Lung (tissue), 12 donors: ENCODE measurements around the gene ZNF503. TPM values are rescaled to one million over a fixed set of nuclear protein-coding genes. Genes with fewer than 3 reads are reported as not detected.

Experiments
- ATAC-seq: fragments of 200-7000 bp; cut with Tn5 transposase; one replicate; pipeline ENCODE4 v1.9.1; 2020; ENCODE audit warnings: moderate number of reproducible peaks; ENCODE audit not compliant: insufficient read depth, low FRiP score
- DNase-seq, 3 donors: peaks; one replicate each; pipeline ENCODE4 v3.0.0-alpha.2; 2013 to 2017
- H3K27ac ChIP-seq, 2 donors: one replicate each; pipeline ENCODE4 v1.5.1; 2013; ENCODE audit warnings: mild to moderate bottlenecking in 2 of 2, moderate library complexity in 2 of 2, control low read depth in 1 of 2, inconsistent platforms in 1 of 2, low read depth in 1 of 2, low read length in 1 of 2
- H3K27me3 ChIP-seq, 3 donors: one replicate each; pipeline ENCODE4 v1.5.1; 2013; ENCODE audit warnings: low read length in 2 of 3; ENCODE audit not compliant: control insufficient read depth in 3 of 3, insufficient read depth in 3 of 3
- H3K36me3 ChIP-seq, 4 donors: one replicate each; pipeline ENCODE4 v1.5.1; 2013; ENCODE audit warnings: low read length in 4 of 4, mild to moderate bottlenecking in 1 of 4, moderate library complexity in 1 of 4; ENCODE audit not compliant: control insufficient read depth in 4 of 4, insufficient read depth in 4 of 4
- H3K4me1 ChIP-seq, 5 donors: one replicate each; pipeline ENCODE4 v1.5.1; 2013; ENCODE audit warnings: low read length in 5 of 5, mild to moderate bottlenecking in 2 of 5, moderate library complexity in 1 of 5; ENCODE audit not compliant: control insufficient read depth in 5 of 5, insufficient read depth in 5 of 5
- H3K4me3 ChIP-seq: one replicate; pipeline ENCODE4 v1.5.1; 2013; ENCODE audit warnings: mild to moderate bottlenecking, control low read depth, moderate library complexity
- H3K9ac ChIP-seq, 2 donors: one replicate each; pipeline ENCODE4 v1.5.1; 2013; ENCODE audit warnings: low read length in 2 of 2, control low read depth in 1 of 2; ENCODE audit not compliant: insufficient read depth in 1 of 2
- H3K9me3 ChIP-seq, 4 donors: one replicate each; pipeline ENCODE4 v1.5.1; 2013; ENCODE audit warnings: low read length in 3 of 4, mild to moderate bottlenecking in 1 of 4, moderate library complexity in 1 of 4; ENCODE audit not compliant: control insufficient read depth in 4 of 4, insufficient read depth in 3 of 4
- CTCF ChIP-seq: IDR thresholded peaks from 2 replicates; pipeline ENCODE4 v1.5.1; 2012; ENCODE audit warnings: mild to moderate bottlenecking; ENCODE audit errors: control extremely low read depth, extremely low read depth
- WGBS, 2 donors: extraction: QIAGEN DNeasy Blood & Tissue Kit; methylation state at CpG; one replicate each; pipeline ENCODE4 v1.1.7; 2013; 5-methylcytosine and 5-hydroxymethylcytosine counted together
- polyA plus RNA-seq, 2 donors: library from polyadenylated mRNA; stranded (reverse); fragments of 200-250 nt; gene quantifications; one replicate each; pipeline ENCODE4 v1.2.1, GENCODE V29; 2013
- total RNA-seq, 2 donors: library from RNA; depleted of rRNA in 1 of 2; stranded (reverse); fragments of >200 nt in 1 of 2; gene quantifications; one replicate each; pipeline ENCODE4 v1.2.1, GENCODE V29; 2014 to 2021
- donor health status: control.
- donor health status: control.
- donor health status: Bipolar disorder and iron deficiency.
- donor health status: healthy.
- donor health status: DM: yes; HTN: yes; CAD: no.

The ZNF503 gene
- total and polyA plus RNA-seq, 4 donors = 11.7 to 37.8 (median 28.4) TPM

GRCh38 chr10:75400163-75400770 is 1.3 kb downstream of the ZNF503 start:
- peaks cover 0 to 16% (median 0%) of the 10 kb centered on the region in 5 donors for H3K4me1 ChIP-seq
- ATAC-seq (no peak), DNase-seq (peak in 2 of 3 donors; percentile 57)
- peak overlapping the region; percentile 70 to 84 for H3K9ac ChIP-seq
- H3K36me3 ChIP-seq = peaks cover 0 to 40% (median 11%) of the 10 kb centered on the region in 4 donors
- TF ChIP-seq CTCF = no peak
- peak overlapping the region; percentile 96 for H3K4me3 ChIP-seq
- peak overlapping the region; percentile 92 to 98 for H3K27ac ChIP-seq
- no peaks in the 10 kb centered on the region for H3K9me3 ChIP-seq
- H3K27me3 ChIP-seq = no peaks in the 10 kb centered on the region
- 0 to 1% methylated on average over 39 of the region's 39 CpGs for WGBS, 2 donors

DNA sequence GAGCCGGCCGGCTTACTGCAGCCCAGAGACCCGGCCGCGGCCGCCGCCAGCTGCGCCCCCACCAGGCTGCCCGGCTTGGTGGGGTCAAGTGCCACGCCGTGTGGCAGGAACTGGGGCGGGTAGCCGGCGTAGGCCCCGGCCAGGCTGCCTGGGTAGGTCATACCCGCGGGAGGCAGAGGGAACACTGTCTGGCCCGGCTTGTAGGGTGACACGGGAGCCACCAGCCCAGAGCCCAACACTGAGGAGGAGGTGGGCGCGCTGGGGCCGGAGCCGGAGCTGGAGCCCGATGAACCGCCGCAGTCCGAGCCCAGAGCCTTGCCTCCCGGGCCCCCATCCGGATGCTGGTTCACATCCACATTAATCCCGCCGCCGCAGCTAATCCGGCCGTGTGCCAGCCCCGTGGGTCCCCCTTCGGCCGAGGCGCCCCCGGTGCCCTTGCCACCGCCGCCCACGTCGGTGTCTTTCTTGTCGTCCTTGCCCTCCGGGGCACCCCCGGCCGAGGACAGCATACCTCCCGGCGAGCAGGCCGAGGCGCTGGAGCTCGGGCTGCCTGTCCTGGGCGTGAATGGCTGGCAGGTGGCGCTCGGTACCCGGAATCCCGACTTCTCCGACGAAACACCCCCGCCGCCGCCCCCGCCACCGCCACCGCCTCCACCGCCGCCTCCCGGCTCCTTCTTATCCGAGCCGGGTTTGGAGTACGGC is 2.0 kb downstream of the ZNF503 start:
- peaks cover 0 to 42% (median 11%) of the 10 kb centered on the region in 4 donors for H3K36me3 ChIP-seq
- no peaks in the 10 kb centered on the region for H3K27me3 ChIP-seq
- H3K27ac ChIP-seq = peak overlapping the region in 1 of 2 donors; percentile 92
- H3K9me3 ChIP-seq = no peaks in the 10 kb centered on the region
- DNase-seq (peak; percentile 72 to 81 (median 78)), ATAC-seq (peak; percentile 14)
- 12 to 21% methylated on average over 61 to 71 of the region's 71 CpGs for WGBS, 2 donors
- peak overlapping the region; percentile 96 for H3K4me3 ChIP-seq
- peaks cover 0 to 22% (median 3%) of the 10 kb centered on the region in 5 donors for H3K4me1 ChIP-seq
- peak overlapping the region in 1 of 2 donors; percentile 37 for H3K9ac ChIP-seq
- TF ChIP-seq CTCF = no peak

DNA sequence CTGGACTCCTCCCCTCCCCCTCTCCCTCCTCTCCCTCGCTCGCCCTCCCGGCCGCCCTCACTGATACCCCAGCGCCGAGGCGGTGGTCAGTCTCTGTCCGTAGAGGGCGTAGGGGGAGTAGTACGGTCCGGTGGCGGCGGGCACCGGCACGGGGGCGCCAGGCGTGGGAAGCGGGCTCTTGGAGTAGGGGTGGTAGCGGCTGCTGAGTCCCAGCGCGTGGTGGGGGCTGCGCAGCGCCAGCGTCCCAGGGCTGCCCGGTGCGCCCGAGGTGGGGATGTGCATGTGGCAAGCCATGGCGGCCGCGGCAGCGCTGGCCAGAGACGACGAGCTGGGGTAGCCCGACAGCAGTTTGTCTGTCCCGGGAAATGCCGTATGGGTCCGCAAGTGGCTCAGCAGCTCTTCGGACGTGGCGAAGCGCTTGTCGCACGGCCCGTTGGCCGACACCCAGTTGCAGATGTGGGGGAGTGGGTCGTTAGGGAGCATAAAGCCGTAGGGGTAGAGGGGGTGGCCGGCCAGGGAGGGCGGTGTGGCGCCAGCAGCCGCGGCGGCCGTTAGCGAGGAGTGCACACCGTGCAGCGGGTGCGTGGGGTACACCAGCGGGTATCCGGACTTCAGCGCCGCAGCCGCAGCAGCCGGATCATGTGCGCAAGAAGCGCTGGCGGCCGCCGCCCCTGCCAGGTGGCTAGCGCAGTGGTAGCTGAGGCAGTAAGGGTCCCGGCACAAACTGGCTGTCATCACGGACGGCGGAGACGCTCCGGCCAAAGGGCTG is 2.7 kb downstream of the ZNF503 start:
- Histone ChIP-seq H3K27me3 (no peaks in the 10 kb centered on the region), H3K9ac (peak overlapping the region; percentile 37 to 88)
- 39 to 62% methylated on average over 68 to 76 of the region's 76 CpGs for WGBS, 2 donors

More for the DNA sequence above, 2.7 kb downstream of the ZNF503 start:
- H3K27ac ChIP-seq = peak overlapping the region in 1 of 2 donors; percentile 92
- no peak for TF ChIP-seq CTCF
- ATAC-seq (no peak), DNase-seq (peak; percentile 36 to 61 (median 49))
- no peaks in the 10 kb centered on the region for H3K9me3 ChIP-seq
- peaks cover 0 to 49% (median 11%) of the 10 kb centered on the region in 4 donors for H3K36me3 ChIP-seq
- H3K4me3 ChIP-seq = peak overlapping the region; percentile 96
- H3K4me1 ChIP-seq = peaks cover 0 to 17% (median 3%) of the 10 kb centered on the region in 5 donors
